HEK293 (cell line): ENCODE data around the gene COIL.

Experiments used
- CTCF ChIP-seq: fragments of 450-650 bp; formaldehyde crosslinking; IDR thresholded peaks from 2 replicates; pipeline ENCODE4 v1.5.1; 2016; ENCODE audit warnings: missing biosample characterization, missing genetic modification characterization
- HOXA7 ChIP-seq: sonication (generic); formaldehyde crosslinking; IDR thresholded peaks from 2 replicates; pipeline ENCODE4 v1.8.1; 2022; ENCODE audit warnings: missing genetic modification reagents, borderline replicate concordance
- KLF1 ChIP-seq: fragments of 450-650 bp; formaldehyde crosslinking; IDR thresholded peaks from 2 replicates; pipeline ENCODE4 v1.5.1; 2016; ENCODE audit warnings: missing biosample characterization, missing genetic modification characterization
- PBX3 ChIP-seq: sonication (generic); formaldehyde crosslinking; IDR thresholded peaks from 2 replicates; pipeline ENCODE4 v1.8.1; 2022; ENCODE audit warnings: mild to moderate bottlenecking, moderate library complexity, missing genetic modification reagents
- REST ChIP-seq: fragments of 450-650 bp; formaldehyde crosslinking; IDR thresholded peaks from 2 replicates; pipeline ENCODE4 v1.5.1; 2016; ENCODE audit warnings: missing biosample characterization, missing genetic modification characterization
- ZBTB21 ChIP-seq: fragments of 450-650 bp; formaldehyde crosslinking; IDR thresholded peaks from 2 replicates; pipeline ENCODE4 v1.5.1; 2017; ENCODE audit warnings: missing biosample characterization, missing genetic modification characterization
- ZNF274 ChIP-seq, 2 experiments: fragments of 200-500 bp in 1 of 2; fragments of 450-650 bp in 1 of 2; sonication (Bioruptor generic) in 1 of 2; formaldehyde crosslinking in 1 of 2; IDR thresholded peaks; 2 replicates each; pipeline versions ENCODE4 v1.5.1 to v1.6.1; 2014 to 2016; ENCODE audit warnings: borderline replicate concordance in 1 of 2, inconsistent platforms in 1 of 2, low read length in 1 of 2, missing biosample characterization in 1 of 2, missing genetic modification characterization in 1 of 2
- ZNF324 ChIP-seq: fragments of 450-650 bp; formaldehyde crosslinking; IDR thresholded peaks from 2 replicates; pipeline ENCODE4 v1.5.1; 2016; ENCODE audit warnings: missing biosample characterization, missing genetic modification characterization
- ZNF423 ChIP-seq: fragments of 450-650 bp; formaldehyde crosslinking; IDR thresholded peaks from 2 replicates; pipeline ENCODE4 v1.5.1; 2016; ENCODE audit warnings: missing biosample characterization, missing genetic modification characterization
- ZNF544 ChIP-seq: fragments of 450-650 bp; formaldehyde crosslinking; IDR thresholded peaks from 2 replicates; pipeline ENCODE4 v1.5.0; 2017; ENCODE audit warnings: missing biosample characterization, missing genetic modification characterization
- ZNF585B ChIP-seq: fragments of 450-650 bp; formaldehyde crosslinking; IDR thresholded peaks from 2 replicates; pipeline ENCODE4 v1.5.1; 2016; ENCODE audit warnings: missing biosample characterization, missing genetic modification characterization
- ZNF830 ChIP-seq: fragments of 450-650 bp; IDR thresholded peaks from 2 replicates; pipeline ENCODE4 v1.5.0; 2018; ENCODE audit warnings: missing biosample characterization, missing genetic modification characterization, low read depth, mild to moderate bottlenecking, moderate library complexity

GRCh38 chr17:56979091-56979480 is 18.2 kb upstream of the COIL start:
- TF ChIP-seq KLF1 (tag by site-specific recombination) (no peak), CTCF (tag by site-specific recombination) (no peak), ZNF585B (no peak), ZNF544 (no peak), ZNF324 (no peak), REST (tag by site-specific recombination) (no peak), ZNF830 (tag by site-specific recombination) (no peak), HOXA7 (CRISPR knock-in tag) (no peak), ZNF274 (IDR thresholded peaks at IDR 0.05; ENCODE audit: low read length) (no peak), ZNF274 (tag by site-specific recombination; IDR thresholded peaks at IDR 0.05; ENCODE audit: borderline replicate concordance) (no peak), PBX3 (no peak), ZNF423 (no peak), ZBTB21 (tag by site-specific recombination) (no peak)
